ENCODE results near the gene PLCXD3. TPM values are rescaled to one million over a fixed set of nuclear protein-coding genes. Genes with fewer than 3 reads are reported as not detected.
"Not testable (repeated sequence)": the region's sequence is repeated elsewhere in the genome, so short reads cannot be mapped to it uniquely, and the experiment has no call there.

Gene PLCXD3
- total RNA-seq, 1 donor from 2014 or later, result 79.3 TPM

DNA sequence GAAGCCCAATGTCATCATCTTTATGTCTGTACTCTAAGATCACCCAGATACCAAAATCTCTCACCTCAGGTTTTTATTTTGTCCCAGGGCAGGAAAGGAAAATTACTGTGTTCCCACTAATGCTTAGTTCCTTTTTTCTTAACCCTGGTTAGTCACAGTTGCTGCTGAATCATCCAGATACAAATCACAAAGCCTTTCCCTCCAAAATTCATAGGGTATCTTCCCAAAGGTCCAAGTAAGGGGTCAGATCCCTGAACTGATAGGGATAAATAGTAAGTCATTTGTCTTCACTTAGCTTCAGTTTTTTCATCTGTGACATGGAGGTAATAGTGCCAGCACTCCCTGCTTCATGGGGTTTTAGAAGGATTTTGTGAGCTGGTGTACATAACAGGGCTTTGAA, 2.2 kb downstream of the PLCXD3 start:
- ATAC-seq (ENCODE audit: poor library complexity) (no peak), DNase-seq (no peak)
- intact Hi-C loops (cut with DNase I), result loop anchor here (10.0 kb wide), 1 partner anchor 53 kb away; no protein-coding TSS in a partner anchor

- no peak for ATAC-seq (ENCODE audit: poor library complexity)
- intact Hi-C loops (cut with DNase I), result loop anchor here (10.0 kb wide), 1 partner anchor 53 kb away; no protein-coding TSS in a partner anchor
Measured at GRCh38 chr5:41507501-41507900, 2.9 kb downstream of the PLCXD3 start.

GRCh38 chr5:41503860-41504259, 6.5 kb downstream of the PLCXD3 start:
- intact Hi-C loops (cut with DNase I), result loop anchor here (10.0 kb wide), 1 partner anchor 49 kb away; no protein-coding TSS in a partner anchor
- no peak for ATAC-seq (ENCODE audit: poor library complexity)
- no peak for DNase-seq

More at GRCh38 chr5:41507501-41507900, 2.9 kb downstream of the PLCXD3 start:
- DNase-seq, result no peak

GRCh38 chr5:41503310-41503709, 7.1 kb downstream of the PLCXD3 start:
- intact Hi-C loops (cut with DNase I), result loop anchor here (10.0 kb wide), 1 partner anchor 49 kb away; no protein-coding TSS in a partner anchor
- no peak for ATAC-seq (ENCODE audit: poor library complexity)
- no peak for DNase-seq

DNA sequence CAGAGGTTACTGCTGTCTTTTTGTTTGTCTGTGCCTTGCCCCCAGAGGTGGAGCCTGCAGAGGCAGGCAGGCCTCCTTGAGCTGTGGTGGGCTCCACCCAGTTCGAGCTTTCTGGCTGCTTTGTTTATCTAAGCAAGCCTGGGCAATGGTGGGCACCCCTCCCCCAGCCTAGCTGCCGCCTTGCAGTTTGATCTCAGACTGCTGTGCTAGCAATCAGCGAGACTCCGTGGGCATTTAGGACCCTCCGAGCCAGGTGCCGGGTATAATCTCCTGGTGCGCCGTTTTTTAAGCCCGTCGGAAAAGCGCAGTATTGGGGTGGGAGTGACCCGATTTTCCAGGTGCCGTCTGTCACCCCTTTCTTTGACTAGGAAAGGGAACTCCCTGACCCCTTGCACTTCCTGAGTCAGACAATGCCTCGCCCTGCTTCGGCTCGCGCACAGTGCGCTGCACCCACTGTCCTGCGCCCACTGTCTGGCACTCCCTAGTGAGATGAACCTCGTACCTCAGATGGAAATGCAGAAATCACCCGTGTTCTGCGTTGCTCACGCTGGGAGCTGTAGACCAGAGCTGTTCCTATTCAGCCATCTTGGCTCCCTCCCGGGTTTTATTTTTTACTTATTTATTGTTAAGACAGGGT, 16.8 kb downstream of the PLCXD3 start:
- DNase-seq; intact Hi-C loops (cut with DNase I); ATAC-seq (ENCODE audit: poor library complexity): not testable (repeated sequence)

DNA sequence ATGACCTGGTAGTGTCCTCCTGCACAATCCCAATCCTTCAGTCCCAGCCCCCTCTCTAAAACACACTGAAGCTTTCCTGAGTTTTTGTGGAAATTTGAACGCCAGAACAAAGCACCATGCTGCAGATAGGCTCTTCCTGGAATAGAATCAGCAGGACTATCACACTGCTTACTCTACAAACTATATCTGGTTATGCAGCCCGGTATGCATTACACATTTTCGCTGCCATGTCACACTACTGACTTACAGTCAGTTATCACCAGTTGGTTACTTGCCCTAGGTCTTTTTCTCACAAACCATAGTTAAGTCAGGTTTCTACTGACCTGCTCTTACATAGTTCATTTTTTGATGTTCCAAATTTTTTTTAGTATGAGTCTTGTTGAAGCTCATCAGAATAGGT, 24.9 kb downstream of the PLCXD3 start:
- peak; percentile 29 for ATAC-seq (ENCODE audit: poor library complexity)
- no peak for DNase-seq
- intact Hi-C loops (cut with DNase I), result no loop called here

DNA sequence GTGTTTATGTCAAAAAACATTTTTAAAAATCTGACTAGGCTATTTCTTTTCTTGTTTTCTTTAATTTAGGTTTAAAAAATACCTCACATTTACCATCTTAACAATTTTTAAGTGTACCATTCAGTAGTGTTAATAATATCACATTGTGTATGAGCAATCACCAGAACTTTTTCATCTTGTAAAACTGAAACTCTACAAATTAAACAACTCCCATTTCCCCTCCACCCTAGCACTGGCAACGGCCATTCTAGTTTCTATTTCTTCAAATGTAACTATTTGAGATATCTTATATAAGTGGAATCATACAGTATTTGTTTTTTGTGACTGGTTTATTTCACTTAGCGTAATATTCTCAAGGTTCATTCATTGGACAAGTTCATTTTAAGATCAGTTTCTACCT, 27.7 kb downstream of the PLCXD3 start:
- no peak for ATAC-seq (ENCODE audit: poor library complexity)
- intact Hi-C loops (cut with DNase I), result no loop called here
- no peak for DNase-seq

GRCh38 chr5:41482173-41482572, 28.2 kb downstream of the PLCXD3 start:
- intact Hi-C loops (cut with DNase I), result no loop called here
- no peak for DNase-seq
- ATAC-seq (ENCODE audit: poor library complexity), result no peak

DNA sequence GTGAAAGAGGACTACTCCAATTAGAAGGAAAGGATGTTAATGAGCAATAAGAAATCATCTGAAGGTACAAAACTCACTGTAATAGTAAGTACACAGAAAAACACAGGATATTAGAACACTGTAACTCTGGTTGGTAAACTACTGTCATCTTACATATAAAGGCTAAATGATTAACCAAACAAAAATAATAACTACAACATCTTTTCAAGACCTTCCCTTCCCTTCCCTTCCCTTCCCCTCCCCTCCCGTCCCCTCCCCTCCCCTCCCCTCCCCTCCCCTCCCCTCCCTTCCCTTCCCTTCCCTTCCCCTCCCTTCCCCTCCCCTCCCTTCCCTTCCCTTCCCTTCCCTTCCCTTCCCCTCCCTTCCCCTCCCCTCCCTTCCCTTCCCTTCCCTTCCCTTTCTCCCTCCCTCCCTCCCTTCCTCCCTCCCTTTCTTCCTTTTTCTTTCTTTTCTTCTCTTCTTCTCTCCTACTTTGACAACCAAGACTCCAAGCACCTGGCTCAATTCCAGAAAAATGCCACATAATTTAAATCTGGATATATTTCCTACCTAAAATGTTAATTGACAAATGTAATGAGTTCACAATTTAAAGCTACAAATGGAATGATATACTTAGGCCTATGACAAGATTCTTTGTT, 38.7 kb downstream of the PLCXD3 start:
- ATAC-seq (ENCODE audit: poor library complexity); intact Hi-C loops (cut with DNase I); DNase-seq: not testable (repeated sequence)

DNA sequence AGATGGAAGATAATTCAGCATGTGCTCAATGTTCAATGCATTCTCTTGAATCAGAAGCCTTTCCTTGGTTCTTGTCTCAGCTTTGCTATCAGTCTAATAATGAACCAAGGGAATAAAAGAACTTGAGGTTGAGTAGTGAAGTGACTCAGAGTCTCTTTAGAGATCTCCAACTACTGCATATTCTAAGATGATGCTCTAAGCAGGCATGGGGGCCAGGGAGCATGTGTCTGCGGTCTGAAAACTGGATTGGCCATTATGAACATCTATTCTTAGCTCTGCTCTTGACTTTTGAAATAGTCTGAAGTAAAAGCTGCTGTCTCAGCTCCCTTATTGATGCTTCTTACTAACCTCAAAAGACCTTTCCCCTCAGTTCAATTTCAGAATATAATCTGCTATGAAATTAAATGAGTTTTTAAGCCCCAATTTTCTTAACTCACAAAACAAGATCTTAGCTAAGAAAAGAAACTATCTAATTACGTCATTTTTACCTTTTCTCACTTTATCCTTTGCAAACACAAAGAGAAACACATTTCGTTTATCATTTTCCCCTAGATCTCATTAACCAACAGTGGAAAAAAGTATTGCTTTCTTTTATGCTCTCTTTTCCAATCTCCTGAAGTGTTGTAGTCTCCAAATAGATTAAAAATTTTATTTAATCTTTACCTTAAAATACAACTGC, 44.8 kb downstream of the PLCXD3 start:
- DNase-seq, result no peak
- peak; percentile 64 for ATAC-seq (ENCODE audit: poor library complexity)
- intact Hi-C loops (cut with DNase I), result no loop called here

DNA sequence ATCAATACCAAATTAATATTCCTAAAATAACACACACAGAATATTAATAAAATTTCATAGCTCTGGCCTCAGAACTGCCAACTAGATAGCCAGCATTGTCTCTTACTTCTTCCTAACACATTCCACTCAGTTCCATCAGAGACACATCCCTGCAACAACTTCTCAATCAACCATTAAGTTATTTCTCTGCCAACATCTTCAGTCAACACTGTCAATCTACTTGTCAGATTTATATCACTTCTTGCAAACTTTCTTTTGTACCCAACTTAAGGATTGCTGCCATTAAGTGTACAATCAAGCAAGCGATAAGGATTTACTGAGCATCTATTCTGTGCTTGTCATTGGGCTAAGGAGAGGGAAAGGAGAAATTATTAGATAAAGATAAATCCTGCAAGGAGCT, 50.8 kb downstream of the PLCXD3 start:
- DNase-seq, result no peak
- intact Hi-C loops (cut with DNase I), result loop anchor here (10.0 kb wide), 1 partner anchor 45 kb away; no protein-coding TSS in a partner anchor
- ATAC-seq (ENCODE audit: poor library complexity), result no peak

DNA sequence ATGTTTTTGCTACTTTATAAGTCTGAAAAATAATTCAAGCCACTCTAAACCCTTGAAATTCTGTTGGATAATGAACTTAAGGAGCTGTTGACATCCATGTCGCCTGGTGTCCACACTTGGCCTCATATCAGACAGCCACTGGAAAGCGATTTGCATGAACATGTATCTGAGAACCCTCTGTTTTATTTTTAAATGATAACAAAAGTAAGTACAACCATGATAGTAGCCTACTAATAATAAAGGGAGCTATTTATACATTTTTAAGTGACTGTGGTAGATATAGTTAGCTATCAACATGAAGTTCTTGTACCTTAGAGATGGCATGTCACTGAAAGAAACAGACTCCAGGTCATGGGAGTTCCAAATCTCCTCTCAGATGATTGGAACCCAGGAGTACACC, 53.3 kb downstream of the PLCXD3 start:
- peak; percentile 57 for DNase-seq
- intact Hi-C loops (cut with DNase I), result loop anchor here (10.0 kb wide), 1 partner anchor 48 kb away; no protein-coding TSS in a partner anchor
- peak; percentile 90 for ATAC-seq (ENCODE audit: poor library complexity)

GRCh38 chr5:41452506-41452905, 57.9 kb downstream of the PLCXD3 start:
- DNase-seq (no peak), ATAC-seq (ENCODE audit: poor library complexity) (no peak)
- intact Hi-C loops (cut with DNase I), result loop anchor here (10.0 kb wide), 1 partner anchor 52 kb away; no protein-coding TSS in a partner anchor

- DNase-seq (no peak), ATAC-seq (ENCODE audit: poor library complexity) (no peak)
- intact Hi-C loops (cut with DNase I), result no loop called here
Measured at GRCh38 chr5:41447650-41448510, 62.5 kb downstream of the PLCXD3 start.

- intact Hi-C loops (cut with DNase I), result no loop called here
- DNase-seq, result no peak
- ATAC-seq (ENCODE audit: poor library complexity), result peak; percentile 56
Measured at GRCh38 chr5:41445937-41446563, 64.4 kb downstream of the PLCXD3 start.

GRCh38 chr5:41435276-41435675, 75.1 kb downstream of the PLCXD3 start:
- no peak for DNase-seq
- intact Hi-C loops (cut with DNase I), result no loop called here
- ATAC-seq (ENCODE audit: poor library complexity), result peak; percentile 73

GRCh38 chr5:41433552-41434181, 76.7 kb downstream of the PLCXD3 start:
- ATAC-seq (ENCODE audit: poor library complexity) (no peak), DNase-seq (no peak)
- intact Hi-C loops (cut with DNase I), result no loop called here

Data from Right ventricle myocardium superior (tissue), 1 donor.